ENCODE measurements around the gene FSTL4.

Gene FSTL4

DNA sequence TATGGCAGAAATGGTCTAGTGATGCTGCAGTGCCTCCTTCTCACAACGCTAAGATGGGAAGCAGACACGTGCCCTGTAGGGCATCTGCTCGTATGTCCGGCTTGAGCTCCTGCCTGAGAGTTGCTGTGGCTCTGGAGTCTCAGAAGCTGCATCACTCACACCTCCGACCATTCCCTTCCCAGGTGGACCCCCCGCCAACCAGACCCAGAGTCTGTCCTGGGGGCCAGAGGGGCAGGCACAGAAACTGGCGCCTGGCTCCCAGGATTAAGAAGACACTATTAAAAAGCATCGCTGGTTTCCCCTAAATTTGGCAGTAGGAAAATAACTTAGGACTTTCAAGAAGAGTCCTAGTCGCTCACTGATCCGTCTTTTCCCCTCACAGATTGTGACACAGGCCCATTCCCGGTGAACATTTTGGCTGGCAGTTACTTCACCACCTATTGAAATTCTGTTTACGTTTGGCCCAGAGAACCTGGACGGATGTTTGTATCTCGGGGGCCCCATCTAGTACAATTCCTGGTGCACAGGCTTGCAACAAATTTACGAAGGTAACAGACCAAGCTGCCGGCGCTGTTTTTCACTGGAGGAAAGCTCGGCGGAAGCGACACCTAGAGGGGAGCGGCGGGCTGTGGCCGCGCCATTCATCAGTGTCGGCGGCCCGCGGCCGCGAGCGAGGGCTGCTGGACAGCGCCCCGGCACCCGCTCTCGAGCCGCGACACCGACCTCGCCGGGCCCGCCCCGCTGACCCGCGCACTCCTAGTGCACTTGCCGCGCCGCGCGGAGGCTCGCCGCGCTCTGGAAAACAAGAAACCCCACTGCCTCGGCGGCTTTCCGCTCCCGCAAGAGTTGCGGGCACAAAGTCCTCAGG, 1.6 kb downstream of the FSTL4 start:
- peak; percentile 44 for DNase-seq

DNA sequence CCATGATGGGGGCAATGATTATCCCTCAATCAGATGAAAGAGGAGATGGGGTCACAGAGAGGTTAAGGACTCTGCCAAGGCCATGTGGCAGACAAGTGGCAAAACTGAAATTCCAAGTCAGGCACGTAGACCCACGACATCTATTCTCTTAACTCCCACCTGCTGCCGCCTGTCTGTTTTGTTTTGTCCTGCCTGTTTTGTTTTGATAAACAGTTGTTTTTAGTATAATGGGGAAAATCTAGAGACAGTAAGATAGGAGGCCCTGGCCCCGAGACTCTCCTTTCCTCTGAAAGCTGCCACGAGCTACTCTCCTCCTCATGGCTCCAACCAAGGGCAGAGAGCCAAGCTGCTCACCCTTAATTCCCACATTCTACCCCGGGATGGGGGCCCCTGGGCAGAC, 4.9 kb downstream of the FSTL4 start:
- DNase-seq: no peak

GRCh38 chr5:133606835-133607234, 5.5 kb downstream of the FSTL4 start:
- no peak for DNase-seq

- no peak for DNase-seq
Measured at GRCh38 chr5:133605323-133605722, 7.0 kb downstream of the FSTL4 start.

GRCh38 chr5:133603711-133604110, 8.6 kb downstream of the FSTL4 start:
- no peak for DNase-seq

- DNase-seq: no peak
Measured at GRCh38 chr5:133602835-133603380, 9.4 kb downstream of the FSTL4 start.

DNA sequence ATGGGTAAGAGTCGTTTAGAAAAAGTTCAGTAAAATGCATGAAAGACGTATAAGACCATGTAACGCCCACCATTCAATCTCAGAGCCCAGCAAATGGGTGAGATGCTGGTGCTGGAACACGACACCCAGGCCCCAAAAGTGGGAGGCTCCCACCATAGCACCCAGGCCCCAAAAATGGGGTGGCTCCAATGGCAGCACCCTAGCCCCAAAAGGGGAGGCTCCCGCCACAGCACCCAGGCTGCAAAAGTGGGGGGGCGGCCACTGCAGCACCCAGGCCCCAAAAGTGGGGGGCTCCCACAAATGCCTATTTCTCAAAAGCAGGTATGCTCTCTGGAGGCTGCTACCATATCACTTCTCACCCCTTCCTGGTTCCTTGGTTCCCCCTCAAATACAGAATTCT, 12.7 kb downstream of the FSTL4 start:
- no peak for DNase-seq

DNA sequence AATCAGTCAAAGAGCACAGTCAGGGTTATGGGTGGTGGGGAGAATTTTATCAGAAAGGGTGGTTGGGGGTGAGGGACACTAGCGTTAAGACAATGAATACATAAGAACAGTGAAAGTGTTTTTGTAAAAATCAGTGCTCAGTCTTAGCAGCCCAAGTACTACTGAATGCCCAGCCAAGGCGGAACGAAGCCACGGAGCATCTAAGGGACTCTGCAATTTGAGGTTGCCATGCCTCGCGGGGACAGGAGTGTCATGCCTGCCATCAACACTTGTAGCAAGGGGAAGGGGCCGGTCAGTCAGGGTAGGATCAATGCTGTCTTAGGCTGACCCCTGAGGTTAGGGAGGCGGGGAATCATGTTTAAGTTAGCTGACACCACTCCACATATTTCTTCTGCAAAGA, 13.3 kb downstream of the FSTL4 start:
- no peak for DNase-seq

DNA sequence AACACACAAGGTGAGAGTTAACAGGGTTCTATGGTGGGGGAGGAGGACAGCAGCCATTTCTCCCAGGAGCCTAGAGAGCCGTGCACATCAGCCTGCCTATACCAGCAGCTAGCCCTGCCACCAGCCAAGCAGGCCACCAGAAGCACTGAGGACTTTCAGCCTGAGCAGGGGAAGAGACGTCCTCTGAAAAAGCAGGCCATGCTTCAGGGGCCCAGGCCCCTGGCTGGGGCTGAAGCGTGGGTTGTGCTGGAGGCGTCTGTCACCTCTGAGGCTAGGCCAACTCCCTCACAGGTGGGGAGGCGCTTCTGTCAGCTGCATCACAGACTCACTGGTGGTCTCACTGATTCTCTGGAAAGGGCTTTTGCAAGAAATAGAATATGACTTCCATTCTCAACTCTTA, 16.3 kb downstream of the FSTL4 start:
- no peak for DNase-seq

DNA sequence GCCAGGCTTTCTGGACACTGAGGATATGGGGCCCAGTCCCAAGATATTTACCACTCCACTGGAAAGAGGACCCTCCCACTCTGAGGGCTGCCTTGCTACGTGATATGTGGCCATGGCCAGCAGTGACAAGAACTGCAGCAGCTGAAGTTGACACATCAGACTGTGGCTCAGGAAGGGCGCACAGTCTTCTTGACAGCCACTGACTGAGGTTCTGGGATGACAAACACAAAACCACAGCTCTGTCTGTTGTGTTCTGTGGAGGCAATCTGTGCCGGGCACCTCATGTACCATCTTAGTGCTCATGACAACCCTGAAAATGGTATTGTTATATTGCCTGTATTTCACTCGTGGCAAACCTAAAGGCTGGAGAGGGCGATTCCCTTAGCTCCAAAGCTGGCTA, 16.9 kb downstream of the FSTL4 start:
- no peak for DNase-seq

- no peak for DNase-seq
Measured at GRCh38 chr5:133589286-133589685, 23.1 kb downstream of the FSTL4 start.

- no peak for DNase-seq
Measured at GRCh38 chr5:133582971-133583370, 29.4 kb downstream of the FSTL4 start.

GRCh38 chr5:133581918-133582317, 30.4 kb downstream of the FSTL4 start:
- DNase-seq: no peak

GRCh38 chr5:133581348-133581747, 31.0 kb downstream of the FSTL4 start:
- no peak for DNase-seq

- DNase-seq: no peak
Measured at GRCh38 chr5:133580618-133581017, 31.7 kb downstream of the FSTL4 start.

DNA sequence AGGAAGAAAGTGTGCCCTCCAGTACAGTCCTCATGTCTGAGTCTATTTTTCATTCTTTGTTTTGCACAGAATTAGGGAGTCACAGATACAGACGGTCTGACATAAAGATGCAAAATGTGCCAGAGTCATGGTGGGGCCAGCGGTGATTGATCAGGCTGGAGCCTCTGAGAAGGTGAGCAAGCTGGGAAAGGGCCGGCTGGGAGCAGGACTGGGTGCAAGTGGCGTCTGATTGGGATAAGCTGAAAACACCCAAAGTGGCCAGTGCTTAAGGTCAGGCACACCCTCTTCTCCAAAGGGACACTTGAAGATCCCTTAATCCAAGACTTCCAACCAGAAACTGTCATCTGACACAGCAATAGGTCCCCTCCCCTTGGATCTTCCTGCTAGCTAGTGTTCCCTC, 32.6 kb downstream of the FSTL4 start:
- DNase-seq: no peak

GRCh38 chr5:133569347-133569746, 43.0 kb downstream of the FSTL4 start:
- no peak for DNase-seq

DNA sequence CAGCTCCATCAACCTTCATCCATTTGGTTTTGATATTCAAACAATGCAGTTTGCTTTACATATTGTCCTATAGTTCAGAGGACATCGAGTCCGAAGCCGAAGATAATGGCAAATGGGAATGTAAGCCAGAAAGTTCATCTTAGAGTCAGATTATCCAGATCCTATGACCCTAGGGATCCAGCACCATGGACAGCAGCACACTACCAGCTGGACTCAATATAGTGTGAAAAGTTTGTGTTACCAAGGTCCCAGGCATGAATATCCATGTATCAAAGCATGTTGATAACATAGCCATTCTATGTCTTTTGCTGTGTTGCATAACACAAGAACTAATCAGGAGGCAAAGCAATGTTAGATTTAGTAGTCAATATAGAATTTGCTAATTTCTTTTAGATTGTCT, 46.3 kb downstream of the FSTL4 start:
- DNase-seq: peak; percentile 35

DNA sequence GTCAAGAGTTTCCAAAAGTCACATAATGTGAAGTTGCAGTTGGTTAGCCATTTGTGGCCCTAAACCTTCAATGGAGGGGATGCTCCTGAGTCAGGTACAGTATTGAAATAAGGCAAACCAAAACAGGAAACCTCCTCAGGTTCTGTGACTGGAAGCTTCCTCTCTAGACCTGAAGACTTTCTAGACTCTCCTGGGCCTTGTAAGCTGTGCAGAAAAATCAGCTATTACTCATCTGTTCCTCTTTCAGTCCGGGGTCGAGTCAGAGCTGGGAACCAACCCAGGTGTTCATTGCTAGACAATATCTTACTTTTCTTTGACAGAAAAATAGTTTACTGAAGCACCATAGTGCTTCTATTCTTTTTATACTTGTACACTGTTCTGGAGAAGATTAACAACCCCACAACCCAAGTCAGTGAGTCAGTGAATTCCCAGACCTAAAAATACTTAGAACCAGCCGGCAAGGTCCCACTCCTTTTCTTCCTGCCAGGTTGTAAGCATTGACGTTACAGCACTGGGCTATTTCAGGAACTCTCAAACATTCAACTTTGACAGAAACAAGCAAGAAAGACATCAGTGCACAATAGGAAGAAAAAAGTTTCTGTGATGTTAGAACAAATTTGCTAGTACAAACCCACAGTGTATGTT, 47.3 kb downstream of the FSTL4 start:
- no peak for DNase-seq

DNA sequence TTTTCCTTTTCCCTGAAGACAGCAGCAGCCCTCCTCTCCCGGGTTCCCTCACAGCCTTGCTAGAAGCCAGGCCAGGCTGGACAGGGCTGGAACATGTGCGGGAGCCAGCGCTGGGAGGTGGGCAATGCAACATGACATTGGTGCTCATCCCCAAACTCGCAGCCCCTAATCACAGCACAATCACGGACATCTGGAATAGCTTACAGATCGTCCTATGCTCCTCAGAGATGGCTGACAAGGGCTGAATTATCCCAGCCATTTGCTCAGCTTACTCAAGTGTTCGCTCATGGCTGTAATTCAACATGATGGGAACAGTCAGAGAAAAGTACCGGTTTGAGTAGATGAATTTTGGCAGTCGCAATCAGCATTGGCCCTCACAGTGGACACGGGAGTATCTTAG, 49.8 kb downstream of the FSTL4 start:
- DNase-seq: no peak

DNA sequence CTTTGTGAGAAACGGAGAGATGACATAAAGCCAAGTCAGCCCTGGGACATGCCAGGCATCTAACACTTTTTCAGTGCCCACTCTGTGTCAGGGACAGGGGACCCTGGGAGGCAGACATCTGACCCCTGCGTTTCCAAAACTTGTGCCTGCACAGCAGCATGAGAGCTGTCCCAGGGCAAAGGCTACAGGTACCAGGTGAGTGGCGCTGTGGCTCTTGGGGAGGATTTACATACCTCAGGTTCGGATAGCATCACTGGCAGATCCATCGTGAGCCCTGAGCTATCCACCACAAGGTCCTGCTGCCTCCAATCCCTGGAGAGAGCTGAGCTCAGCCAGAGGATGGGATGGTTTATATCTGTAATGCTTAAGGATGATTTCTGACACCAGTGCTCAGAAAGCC, 52.4 kb downstream of the FSTL4 start:
- no peak for DNase-seq

DNA sequence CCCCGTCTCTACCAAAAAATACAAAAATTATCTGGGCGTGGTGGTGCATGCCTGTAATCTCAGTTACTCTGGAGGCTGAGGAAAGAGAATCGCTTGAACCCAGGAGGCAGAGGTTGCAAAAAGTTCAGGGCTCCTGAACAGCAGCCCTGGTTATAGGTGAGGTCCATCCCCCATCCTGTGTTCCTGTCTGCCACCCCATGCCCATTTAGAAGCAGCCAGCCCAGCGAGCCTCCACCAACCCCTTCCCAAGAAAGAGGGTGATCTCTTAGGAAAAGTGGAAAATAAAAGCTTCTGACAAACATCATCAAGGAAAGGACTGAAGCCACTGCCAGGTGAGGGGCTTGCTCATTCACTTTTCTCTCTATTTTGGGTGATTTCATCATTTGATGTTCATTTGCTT, 55.8 kb downstream of the FSTL4 start:
- no peak for DNase-seq

DNA sequence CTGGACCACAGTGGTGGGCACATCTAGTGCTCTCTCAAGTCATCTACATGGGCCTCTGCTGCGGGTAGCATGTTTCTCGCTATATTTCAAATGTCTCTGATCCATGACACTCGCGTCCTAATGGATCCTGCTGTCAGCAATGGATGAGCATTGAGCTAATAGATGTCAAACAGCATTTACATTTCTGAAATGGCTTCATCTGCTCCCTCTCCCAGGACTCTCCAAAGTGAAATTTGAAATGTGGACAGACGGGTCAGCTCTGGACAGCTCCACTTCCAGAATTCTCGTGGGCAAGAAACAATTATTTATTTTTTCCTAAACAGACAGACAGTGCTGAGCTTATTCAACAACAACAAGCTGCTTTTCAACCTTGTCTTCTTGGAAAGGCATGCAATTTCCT, 58.1 kb downstream of the FSTL4 start:
- DNase-seq: no peak

- DNase-seq: peak; percentile 54
Measured at GRCh38 chr5:133552925-133553525, 59.3 kb downstream of the FSTL4 start.
